ENCODE measurements around the gene PCDHGA1.
A peak's percentile ranks its signal among the peaks of the same experiment; 100 is the strongest.
"Not testable (repeated sequence)": the region's sequence is repeated elsewhere in the genome, so short reads cannot be mapped to it uniquely, and the experiment has no call there.

PCDHGA1 gene

DNA sequence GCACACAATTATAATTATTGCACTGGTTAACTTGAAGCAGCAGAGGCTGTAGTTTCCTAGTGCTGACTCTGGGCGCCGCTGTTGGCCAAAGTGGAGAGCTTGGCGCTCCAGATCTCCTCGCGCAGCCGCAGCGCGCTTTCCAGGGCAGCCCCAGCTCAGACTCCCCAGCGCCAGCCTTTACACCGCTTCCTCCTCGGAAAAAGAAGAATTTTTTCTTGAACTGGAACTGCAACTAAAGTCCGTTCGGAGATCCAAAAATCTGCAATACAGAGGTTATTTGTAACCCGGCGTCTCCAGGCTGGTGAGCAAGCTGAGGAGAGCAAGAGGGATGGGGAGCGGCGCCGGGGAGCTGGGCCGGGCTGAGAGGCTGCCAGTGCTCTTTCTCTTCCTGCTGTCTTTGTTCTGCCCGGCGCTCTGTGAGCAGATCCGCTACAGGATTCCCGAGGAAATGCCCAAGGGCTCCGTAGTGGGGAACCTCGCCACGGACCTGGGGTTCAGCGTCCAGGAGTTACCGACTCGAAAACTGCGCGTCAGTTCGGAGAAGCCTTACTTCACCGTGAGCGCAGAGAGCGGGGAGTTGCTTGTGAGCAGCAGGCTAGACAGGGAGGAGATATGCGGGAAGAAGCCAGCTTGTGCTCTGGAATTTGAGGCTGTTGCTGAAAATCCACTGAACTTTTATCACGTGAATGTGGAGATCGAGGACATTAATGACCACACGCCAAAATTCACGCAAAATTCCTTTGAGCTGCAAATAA is 57.4 kb downstream of the PCDHGA1 start, which contains the start of gene PCDHGB4:
Gene PCDHGB4, plus strand, starts transcription at position 142 of the 755 bp plus-strand sequence. Its CDS starts 187 bp downstream, at position 329.
- not testable (repeated sequence) for H3K9me2 ChIP-seq (replicated peaks; ENCODE audit: control insufficient read depth, low read length); H4K20me1 ChIP-seq (ENCODE audit: control insufficient read depth, insufficient read depth, low read depth, low read length); H3K4me1 ChIP-seq (ENCODE audit: control insufficient read depth, low read length); H3F3A ChIP-seq (ENCODE audit: control insufficient read depth, insufficient read depth); H3K27ac ChIP-seq (ENCODE audit: low read depth, low read length); H3K79me2 ChIP-seq (ENCODE audit: control insufficient read depth, low read length); H3K4me2 ChIP-seq (ENCODE audit: low read length); H3K27me3 ChIP-seq (ENCODE audit: control insufficient read depth, low read length)
- Histone ChIP-seq H3K4me3 (ENCODE audit: low read length) (peak within 1 kb of the TSS; percentile 55), H3K9me3 (ENCODE audit: control insufficient read depth, insufficient read depth, low read length) (peaks cover 34% of the 10 kb centered on the region), H3K36me3 (ENCODE audit: control insufficient read depth, low read length) (peaks cover 42% of the 10 kb centered on the region)
- TF ChIP-seq, protein P1, sequence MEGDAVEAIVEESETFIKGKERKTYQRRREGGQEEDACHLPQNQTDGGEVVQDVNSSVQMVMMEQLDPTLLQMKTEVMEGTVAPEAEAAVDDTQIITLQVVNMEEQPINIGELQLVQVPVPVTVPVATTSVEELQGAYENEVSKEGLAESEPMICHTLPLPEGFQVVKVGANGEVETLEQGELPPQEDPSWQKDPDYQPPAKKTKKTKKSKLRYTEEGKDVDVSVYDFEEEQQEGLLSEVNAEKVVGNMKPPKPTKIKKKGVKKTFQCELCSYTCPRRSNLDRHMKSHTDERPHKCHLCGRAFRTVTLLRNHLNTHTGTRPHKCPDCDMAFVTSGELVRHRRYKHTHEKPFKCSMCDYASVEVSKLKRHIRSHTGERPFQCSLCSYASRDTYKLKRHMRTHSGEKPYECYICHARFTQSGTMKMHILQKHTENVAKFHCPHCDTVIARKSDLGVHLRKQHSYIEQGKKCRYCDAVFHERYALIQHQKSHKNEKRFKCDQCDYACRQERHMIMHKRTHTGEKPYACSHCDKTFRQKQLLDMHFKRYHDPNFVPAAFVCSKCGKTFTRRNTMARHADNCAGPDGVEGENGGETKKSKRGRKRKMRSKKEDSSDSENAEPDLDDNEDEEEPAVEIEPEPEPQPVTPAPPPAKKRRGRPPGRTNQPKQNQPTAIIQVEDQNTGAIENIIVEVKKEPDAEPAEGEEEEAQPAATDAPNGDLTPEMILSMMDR (IDR thresholded peaks at IDR 0.05; ENCODE audit: low read depth, low read length, poor library complexity, severe bottlenecking), result peak; percentile 41

DNA sequence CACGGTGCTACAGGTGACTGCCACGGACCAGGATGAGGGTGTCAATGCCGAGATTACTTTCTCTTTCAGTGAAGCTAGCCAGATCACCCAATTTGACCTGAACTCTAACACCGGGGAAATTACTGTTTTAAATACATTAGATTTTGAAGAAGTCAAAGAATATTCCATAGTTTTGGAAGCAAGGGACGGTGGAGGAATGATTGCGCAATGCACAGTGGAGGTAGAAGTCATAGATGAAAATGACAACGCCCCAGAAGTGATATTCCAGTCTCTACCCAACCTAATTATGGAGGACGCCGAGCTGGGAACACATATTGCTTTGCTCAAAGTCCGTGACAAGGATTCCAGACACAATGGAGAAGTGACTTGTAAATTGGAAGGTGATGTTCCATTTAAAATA is 58.3 kb downstream of the PCDHGA1 start:
- peaks cover 2% of the 10 kb centered on the region; the same call in 1 of the 2 replicates for H3F3A ChIP-seq (ENCODE audit: control insufficient read depth, insufficient read depth)
- TF ChIP-seq EZH2phosphoT487 (IDR thresholded peaks at IDR 0.05; ENCODE audit: borderline replicate concordance, low read length), result no peak
- TF ChIP-seq, protein P1 (IDR thresholded peaks at IDR 0.05; ENCODE audit: low read depth, low read length, poor library complexity, severe bottlenecking), result no peak
- 0 out of 2 replicates have a peak overlapping the region, but pooled peaks have one; percentile 2 for H3K4me3 ChIP-seq (ENCODE audit: low read length)
- peaks cover 7% of the 10 kb centered on the region for H3K79me2 ChIP-seq (ENCODE audit: control insufficient read depth, low read length)
- H3K4me1 ChIP-seq (ENCODE audit: control insufficient read depth, low read length), result no peaks in the 10 kb centered on the region
- H3K9me3 ChIP-seq (ENCODE audit: control insufficient read depth, insufficient read depth, low read length), result peaks cover 32% of the 10 kb centered on the region
- no peak overlapping the region for H3K27ac ChIP-seq (ENCODE audit: low read depth, low read length)
- H3K9me2 ChIP-seq (replicated peaks; ENCODE audit: control insufficient read depth, low read length), result no peaks in the 10 kb centered on the region
- H4K20me1 ChIP-seq (ENCODE audit: control insufficient read depth, insufficient read depth, low read depth, low read length), result no peaks in the 10 kb centered on the region
- H3K36me3 ChIP-seq (ENCODE audit: control insufficient read depth, low read length), result peaks cover 42% of the 10 kb centered on the region
- H3K27me3 ChIP-seq (ENCODE audit: control insufficient read depth, low read length), result no peaks in the 10 kb centered on the region
- H3K4me2 ChIP-seq (ENCODE audit: low read length), result no peak overlapping the region

DNA sequence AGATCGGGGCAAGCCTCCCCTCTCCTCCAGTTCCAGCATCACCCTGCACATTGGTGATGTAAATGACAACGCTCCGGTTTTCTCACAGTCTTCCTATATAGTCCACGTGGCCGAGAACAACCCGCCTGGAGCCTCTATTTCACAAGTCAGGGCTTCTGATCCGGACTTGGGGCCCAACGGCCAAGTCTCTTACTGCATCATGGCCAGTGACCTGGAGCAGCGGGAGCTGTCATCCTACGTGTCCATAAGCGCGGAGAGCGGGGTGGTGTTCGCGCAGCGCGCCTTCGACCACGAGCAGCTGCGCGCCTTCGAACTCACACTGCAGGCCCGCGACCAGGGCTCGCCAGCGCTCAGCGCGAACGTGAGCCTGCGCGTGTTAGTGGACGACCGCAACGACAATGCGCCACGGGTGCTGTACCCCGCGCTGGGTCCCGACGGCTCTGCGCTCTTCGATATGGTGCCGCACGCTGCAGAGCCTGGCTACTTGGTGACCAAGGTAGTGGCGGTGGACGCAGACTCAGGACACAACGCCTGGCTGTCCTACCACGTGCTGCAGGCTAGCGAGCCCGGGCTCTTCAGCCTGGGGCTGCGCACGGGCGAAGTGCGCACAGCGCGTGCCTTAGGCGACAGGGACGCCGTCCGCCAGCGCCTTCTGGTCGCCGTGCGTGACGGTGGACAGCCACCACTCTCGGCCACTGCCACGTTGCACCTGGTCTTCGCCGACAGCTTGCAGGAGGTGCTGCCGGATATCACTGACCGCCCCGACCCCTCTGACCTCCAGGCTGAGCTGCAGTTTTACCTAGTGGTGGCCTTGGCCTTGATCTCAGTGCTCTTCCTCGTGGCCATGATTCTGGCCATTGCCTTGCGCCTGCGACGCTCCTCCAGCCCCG is 59.1 kb downstream of the PCDHGA1 start:
- no peak overlapping the region for H3K4me3 ChIP-seq (ENCODE audit: low read length)
- H3F3A ChIP-seq (ENCODE audit: control insufficient read depth, insufficient read depth), result peaks cover 2% of the 10 kb centered on the region; the same call in 1 of the 2 replicates
- H3K36me3 ChIP-seq (ENCODE audit: control insufficient read depth, low read length), result peaks cover 43% of the 10 kb centered on the region
- H3K4me2 ChIP-seq (ENCODE audit: low read length), result no peak overlapping the region
- H3K79me2 ChIP-seq (ENCODE audit: control insufficient read depth, low read length), result peaks cover 7% of the 10 kb centered on the region
- TF ChIP-seq, protein P1 (IDR thresholded peaks at IDR 0.05; ENCODE audit: low read depth, low read length, poor library complexity, severe bottlenecking), result no peak
- TF ChIP-seq EZH2phosphoT487 (IDR thresholded peaks at IDR 0.05; ENCODE audit: borderline replicate concordance, low read length), result no peak
- H3K9me2 ChIP-seq (replicated peaks; ENCODE audit: control insufficient read depth, low read length), result no peaks in the 10 kb centered on the region
- no peaks in the 10 kb centered on the region for H3K27me3 ChIP-seq (ENCODE audit: control insufficient read depth, low read length)
- H3K27ac ChIP-seq (ENCODE audit: low read depth, low read length), result no peak overlapping the region
- no peaks in the 10 kb centered on the region for H3K4me1 ChIP-seq (ENCODE audit: control insufficient read depth, low read length)
- H3K9me3 ChIP-seq (ENCODE audit: control insufficient read depth, insufficient read depth, low read length), result peaks cover 32% of the 10 kb centered on the region
- H4K20me1 ChIP-seq (ENCODE audit: control insufficient read depth, insufficient read depth, low read depth, low read length), result no peaks in the 10 kb centered on the region

Data from DOHH2 (cell line).